ENCODE data around the gene DUSP19. TPM values are rescaled to one million over a fixed set of nuclear protein-coding genes. Genes with fewer than 3 reads are reported as not detected.

Gene DUSP19
- total and polyA plus RNA-seq, 12 donors, result 0.84 to 14.1 (median 11.2) TPM

- WGBS, 2 donors, result 11 to 16% methylated on average over 13 of the region's 13 CpGs
- Histone ChIP-seq H3K27me3 (peaks cover 0 to 18% (median 0%) of the 10 kb centered on the region in 7 donors), H3K36me3 (peaks cover 0 to 5% (median 0%) of the 10 kb centered on the region in 9 donors), H3K27ac (peak overlapping the region; percentile 71 to 92 (median 88)), H3K9me3 (no peaks in the 10 kb centered on the region), H3K4me1 (peaks cover 0 to 33% (median 18%) of the 10 kb centered on the region in 9 donors), H3K4me3 (peak overlapping the region; percentile 42 to 78 (median 70))
- ATAC-seq (peak; percentile 47 to 79 (median 72)), DNase-seq (no peak)
- intact Hi-C loops (cut with DNase I), result loop anchor here in 2 of 10 donors (1.0 to 5.0 kb wide), 4 partner anchors 37 to 362 kb away; partner anchors contain the start of genes DNAJC10 (in 1 of the 2) and NUP35 (in 1 of the 2)
- TF ChIP-seq, protein P1, sequence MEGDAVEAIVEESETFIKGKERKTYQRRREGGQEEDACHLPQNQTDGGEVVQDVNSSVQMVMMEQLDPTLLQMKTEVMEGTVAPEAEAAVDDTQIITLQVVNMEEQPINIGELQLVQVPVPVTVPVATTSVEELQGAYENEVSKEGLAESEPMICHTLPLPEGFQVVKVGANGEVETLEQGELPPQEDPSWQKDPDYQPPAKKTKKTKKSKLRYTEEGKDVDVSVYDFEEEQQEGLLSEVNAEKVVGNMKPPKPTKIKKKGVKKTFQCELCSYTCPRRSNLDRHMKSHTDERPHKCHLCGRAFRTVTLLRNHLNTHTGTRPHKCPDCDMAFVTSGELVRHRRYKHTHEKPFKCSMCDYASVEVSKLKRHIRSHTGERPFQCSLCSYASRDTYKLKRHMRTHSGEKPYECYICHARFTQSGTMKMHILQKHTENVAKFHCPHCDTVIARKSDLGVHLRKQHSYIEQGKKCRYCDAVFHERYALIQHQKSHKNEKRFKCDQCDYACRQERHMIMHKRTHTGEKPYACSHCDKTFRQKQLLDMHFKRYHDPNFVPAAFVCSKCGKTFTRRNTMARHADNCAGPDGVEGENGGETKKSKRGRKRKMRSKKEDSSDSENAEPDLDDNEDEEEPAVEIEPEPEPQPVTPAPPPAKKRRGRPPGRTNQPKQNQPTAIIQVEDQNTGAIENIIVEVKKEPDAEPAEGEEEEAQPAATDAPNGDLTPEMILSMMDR (IDR thresholded peaks at IDR 0.05), result peak in 1 of 9 donors; percentile 11
Measured at GRCh38 chr2:183079139-183079775, 710 bp downstream of the DUSP19 start.

DNA sequence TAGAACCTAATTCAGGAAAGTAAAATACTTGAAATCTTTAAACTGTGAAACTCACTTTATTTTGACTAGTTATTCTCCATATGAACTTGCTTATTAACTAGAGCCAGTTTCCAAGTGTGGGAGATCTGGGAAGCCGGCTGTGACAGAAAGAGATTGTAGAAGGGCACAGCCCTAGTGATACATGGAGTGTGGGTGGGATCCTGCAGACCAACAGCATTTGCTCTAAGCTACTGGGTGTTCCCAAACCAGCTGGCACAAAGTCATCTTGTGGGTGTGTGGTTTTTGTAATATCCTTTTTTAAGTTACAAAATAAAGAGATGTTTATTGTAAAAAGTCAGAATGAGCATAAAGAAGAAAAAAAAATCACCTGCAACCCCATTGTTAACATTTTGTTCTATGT, 3.4 kb downstream of the DUSP19 start:
- Histone ChIP-seq H3K4me3 (no peak overlapping the region), H3K9me3 (no peaks in the 10 kb centered on the region), H3K36me3 (peaks cover 0 to 8% (median 0%) of the 10 kb centered on the region in 9 donors), H3K27me3 (peaks cover 0 to 7% (median 0%) of the 10 kb centered on the region in 7 donors), H3K27ac (peak overlapping the region in 4 of 10 donors; percentile 11 to 38 (median 24)), H3K4me1 (peaks cover 0 to 33% (median 18%) of the 10 kb centered on the region in 9 donors)
- peak in 1 of 2 donors; percentile 34 for DNase-seq
- peak in 4 of 8 donors; percentile 29 to 66 (median 52) for ATAC-seq
- TF ChIP-seq, protein P1 (IDR thresholded peaks at IDR 0.05), result no peak
- 13 to 25% methylated on average over 1 of the region's 1 CpG for WGBS, 2 donors
- intact Hi-C loops (cut with DNase I), result loop anchor here in 1 of 10 donors (10.0 kb wide), 1 partner anchor 317 kb away; no protein-coding TSS in a partner anchor

- intact Hi-C loops (cut with DNase I), result loop anchor here in 1 of 10 donors (10.0 kb wide), 1 partner anchor 323 kb away; no protein-coding TSS in a partner anchor
- Histone ChIP-seq H3K36me3 (peaks cover 0 to 31% (median 0%) of the 10 kb centered on the region in 9 donors), H3K27me3 (no peaks in the 10 kb centered on the region), H3K27ac (no peak overlapping the region), H3K9me3 (no peaks in the 10 kb centered on the region), H3K4me3 (no peak overlapping the region), H3K4me1 (no peaks in the 10 kb centered on the region)
- DNase-seq (no peak), ATAC-seq (no peak)
- 89% methylated on average over 3 of the region's 3 CpGs for WGBS, 2 donors
- TF ChIP-seq, protein P1 (IDR thresholded peaks at IDR 0.05), result no peak
Measured at GRCh38 chr2:183088061-183088460, 9.5 kb downstream of the DUSP19 start.

- Histone ChIP-seq H3K27me3 (no peaks in the 10 kb centered on the region), H3K36me3 (peaks cover 0 to 27% (median 0%) of the 10 kb centered on the region in 9 donors), H3K27ac (no peak overlapping the region), H3K9me3 (no peaks in the 10 kb centered on the region), H3K4me1 (peaks cover 0 to 9% (median 0%) of the 10 kb centered on the region in 9 donors), H3K4me3 (no peak overlapping the region)
- DNase-seq (no peak), ATAC-seq (no peak)
- 91 to 95% methylated on average over 6 of the region's 6 CpGs for WGBS, 2 donors
- intact Hi-C loops (cut with DNase I), result loop anchor here in 1 of 10 donors (10.0 kb wide), 1 partner anchor 325 kb away; no protein-coding TSS in a partner anchor
- TF ChIP-seq, protein P1 (IDR thresholded peaks at IDR 0.05), result no peak
Measured at GRCh38 chr2:183089192-183089851, 10.8 kb downstream of the DUSP19 start.
